ENCODE measurements around the gene KRT33B. TPM values are rescaled to one million over a fixed set of nuclear protein-coding genes. Genes with fewer than 3 reads are reported as not detected.
"Not testable (repeated sequence)": the region's sequence is repeated elsewhere in the genome, so short reads cannot be mapped to it uniquely, and the experiment has no call there.

Gene KRT33B
- total RNA-seq, 4 donors from 2014 or later, result not detected

DNA sequence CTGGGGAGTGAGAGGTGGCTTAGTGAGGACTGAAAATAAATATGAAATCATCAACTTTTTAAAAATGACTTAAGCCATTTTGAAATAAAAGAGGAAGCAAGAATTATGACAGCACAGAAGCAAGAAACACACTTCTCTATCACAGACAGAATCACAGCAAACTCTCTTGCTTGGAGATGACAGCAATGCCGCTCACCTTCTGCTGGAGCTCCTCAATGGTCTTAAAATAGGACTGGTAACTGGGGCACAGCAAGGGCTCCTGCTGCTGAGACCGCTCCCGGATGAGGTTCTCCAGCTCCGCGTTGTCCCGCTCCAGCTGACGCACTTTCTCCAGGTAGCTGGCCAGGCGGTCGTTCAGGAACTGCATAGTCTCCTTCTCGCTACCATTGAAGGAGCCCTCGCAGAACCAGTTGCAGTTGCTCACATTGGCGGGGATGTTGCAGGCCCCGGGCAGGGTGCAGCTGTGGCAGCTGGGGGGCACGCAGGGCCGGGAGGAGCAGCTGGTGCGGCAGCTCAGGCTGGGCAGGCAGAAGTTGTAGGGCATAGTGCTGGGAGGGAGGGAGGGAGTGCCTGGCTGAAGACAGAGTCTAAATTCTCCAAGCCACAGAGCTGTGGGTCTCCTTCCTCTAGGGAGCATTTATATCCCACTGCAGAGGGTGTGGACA, 27.5 kb upstream of the KRT33B start, which contains the start of gene KRT31:
KRT31 (minus strand) TSS at position 613 of the 665 bp plus-strand sequence; CDS start at position 544, 69 bp downstream.
- Histone ChIP-seq H3K4me1 (peaks cover 0 to 4% (median 0%) of the 10 kb centered on the region in 3 donors), H3K36me3 (no peaks in the 10 kb centered on the region), H3K4me3 (no peak within 1 kb of the TSS), H3K9me3 (no peaks in the 10 kb centered on the region), H3K27ac (no peak within 1 kb of the TSS), H3K27me3 (no peaks in the 10 kb centered on the region)
- TF ChIP-seq POLR2AphosphoS5 (IDR thresholded peaks at IDR 0.05) (no peak), EP300 (IDR thresholded peaks at IDR 0.05) (no peak)
- WGBS, 2 donors (ENCODE audit: low coverage in 1 of 2), result 68% methylated on average over 5 of the region's 16 CpGs; no CpG with 5 or more reads in 1 of the 2 donors
- ATAC-seq, result no peak

DNA sequence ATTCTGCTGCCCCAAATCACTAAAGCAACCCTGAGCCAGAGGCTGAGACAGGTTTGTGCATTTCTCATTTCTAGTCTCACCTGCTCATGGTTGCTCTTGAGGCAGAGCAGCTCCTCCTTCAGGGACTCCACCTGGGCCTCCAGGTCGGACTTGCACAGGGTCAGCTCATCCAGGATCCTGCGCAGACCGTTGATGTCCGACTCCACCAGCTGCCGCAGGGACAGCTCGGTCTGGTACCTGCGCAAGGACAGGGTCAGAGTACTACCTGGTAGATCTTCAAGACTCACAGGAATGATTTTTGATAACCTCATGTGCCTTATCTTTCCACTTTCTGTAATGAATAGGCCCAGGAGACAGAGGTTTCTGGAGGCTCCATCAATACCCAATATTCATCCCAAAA, 26.7 kb upstream of the KRT33B start:
- H3K4me3 ChIP-seq, result no peak overlapping the region
- 83 to 100% methylated on average over 2 to 7 of the region's 7 CpGs for WGBS, 2 donors (ENCODE audit: low coverage in 1 of 2)
- no peaks in the 10 kb centered on the region for H3K36me3 ChIP-seq
- TF ChIP-seq POLR2A (IDR thresholded peaks at IDR 0.05) (no peak), POLR2AphosphoS5 (IDR thresholded peaks at IDR 0.05) (no peak), EP300 (IDR thresholded peaks at IDR 0.05) (no peak)
- TF ChIP-seq, protein P1, sequence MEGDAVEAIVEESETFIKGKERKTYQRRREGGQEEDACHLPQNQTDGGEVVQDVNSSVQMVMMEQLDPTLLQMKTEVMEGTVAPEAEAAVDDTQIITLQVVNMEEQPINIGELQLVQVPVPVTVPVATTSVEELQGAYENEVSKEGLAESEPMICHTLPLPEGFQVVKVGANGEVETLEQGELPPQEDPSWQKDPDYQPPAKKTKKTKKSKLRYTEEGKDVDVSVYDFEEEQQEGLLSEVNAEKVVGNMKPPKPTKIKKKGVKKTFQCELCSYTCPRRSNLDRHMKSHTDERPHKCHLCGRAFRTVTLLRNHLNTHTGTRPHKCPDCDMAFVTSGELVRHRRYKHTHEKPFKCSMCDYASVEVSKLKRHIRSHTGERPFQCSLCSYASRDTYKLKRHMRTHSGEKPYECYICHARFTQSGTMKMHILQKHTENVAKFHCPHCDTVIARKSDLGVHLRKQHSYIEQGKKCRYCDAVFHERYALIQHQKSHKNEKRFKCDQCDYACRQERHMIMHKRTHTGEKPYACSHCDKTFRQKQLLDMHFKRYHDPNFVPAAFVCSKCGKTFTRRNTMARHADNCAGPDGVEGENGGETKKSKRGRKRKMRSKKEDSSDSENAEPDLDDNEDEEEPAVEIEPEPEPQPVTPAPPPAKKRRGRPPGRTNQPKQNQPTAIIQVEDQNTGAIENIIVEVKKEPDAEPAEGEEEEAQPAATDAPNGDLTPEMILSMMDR (IDR thresholded peaks at IDR 0.05), result no peak
- no peaks in the 10 kb centered on the region for H3K27me3 ChIP-seq
- H3K27ac ChIP-seq, result no peak overlapping the region
- H3K4me1 ChIP-seq, result no peaks in the 10 kb centered on the region
- no peaks in the 10 kb centered on the region for H3K9me3 ChIP-seq
- ATAC-seq, result no peak

DNA sequence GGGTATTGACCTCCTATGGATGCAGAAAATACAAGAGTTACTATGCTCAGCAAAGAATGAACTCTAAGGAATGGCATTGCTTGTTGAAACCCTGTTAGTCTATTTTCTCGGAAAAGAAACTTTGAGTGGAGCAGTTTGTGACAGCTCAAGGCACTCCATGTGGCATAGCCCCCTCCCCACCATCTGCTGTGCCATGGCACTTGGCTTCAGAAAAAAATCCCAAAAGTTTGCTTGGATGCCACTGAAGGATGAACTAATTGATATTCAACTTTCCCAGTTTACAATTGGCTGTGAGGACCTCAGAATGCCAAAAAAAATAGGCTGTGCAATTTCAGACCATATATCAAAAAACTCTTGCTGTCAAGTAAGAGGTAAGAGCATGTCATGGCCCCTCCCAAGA, 26.0 kb upstream of the KRT33B start:
- TF ChIP-seq, protein P1 (IDR thresholded peaks at IDR 0.05), result no peak
- no peak for TF ChIP-seq POLR2A (IDR thresholded peaks at IDR 0.05)
- TF ChIP-seq EP300 (IDR thresholded peaks at IDR 0.05), result no peak
- no peak for TF ChIP-seq POLR2AphosphoS5 (IDR thresholded peaks at IDR 0.05)
- WGBS, 2 donors (ENCODE audit: low coverage in 1 of 2), result no CpG with 5 or more reads among the region's 1 CpG
- no peak overlapping the region for H3K4me3 ChIP-seq
- H3K27me3 ChIP-seq, result no peaks in the 10 kb centered on the region
- no peak overlapping the region for H3K27ac ChIP-seq
- no peak for ATAC-seq
- H3K9me3 ChIP-seq, result no peaks in the 10 kb centered on the region
- H3K36me3 ChIP-seq, result no peaks in the 10 kb centered on the region
- no peaks in the 10 kb centered on the region for H3K4me1 ChIP-seq

DNA sequence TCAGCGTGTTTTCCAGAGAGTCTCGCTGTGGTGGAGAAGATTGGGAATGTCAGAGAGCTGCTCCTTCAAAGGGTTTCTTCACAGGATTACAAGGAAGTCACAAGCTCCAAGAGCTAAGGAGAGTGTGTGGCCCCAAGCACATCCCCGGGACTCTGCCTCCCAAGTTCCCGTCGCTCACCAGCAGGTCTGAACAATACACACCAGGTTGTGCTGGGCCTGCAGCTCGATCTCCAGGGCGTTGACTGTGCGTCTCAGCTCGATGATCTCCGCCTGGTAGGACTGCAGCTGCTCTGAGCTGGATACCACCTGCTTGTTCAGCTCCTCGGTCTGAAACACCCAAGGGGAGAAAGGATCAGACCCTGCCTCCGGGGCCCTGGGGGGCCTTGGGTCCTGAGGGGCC, 25.4 kb upstream of the KRT33B start:
- H3K4me3 ChIP-seq, ATAC-seq, H3K4me1 ChIP-seq, H3K27me3 ChIP-seq, H3K27ac ChIP-seq, H3K36me3 ChIP-seq, H3K9me3 ChIP-seq: not testable (repeated sequence)
- WGBS, 2 donors (ENCODE audit: low coverage in 1 of 2), result 80% methylated on average over 1 of the region's 12 CpGs; no CpG with 5 or more reads in 1 of the 2 donors

DNA sequence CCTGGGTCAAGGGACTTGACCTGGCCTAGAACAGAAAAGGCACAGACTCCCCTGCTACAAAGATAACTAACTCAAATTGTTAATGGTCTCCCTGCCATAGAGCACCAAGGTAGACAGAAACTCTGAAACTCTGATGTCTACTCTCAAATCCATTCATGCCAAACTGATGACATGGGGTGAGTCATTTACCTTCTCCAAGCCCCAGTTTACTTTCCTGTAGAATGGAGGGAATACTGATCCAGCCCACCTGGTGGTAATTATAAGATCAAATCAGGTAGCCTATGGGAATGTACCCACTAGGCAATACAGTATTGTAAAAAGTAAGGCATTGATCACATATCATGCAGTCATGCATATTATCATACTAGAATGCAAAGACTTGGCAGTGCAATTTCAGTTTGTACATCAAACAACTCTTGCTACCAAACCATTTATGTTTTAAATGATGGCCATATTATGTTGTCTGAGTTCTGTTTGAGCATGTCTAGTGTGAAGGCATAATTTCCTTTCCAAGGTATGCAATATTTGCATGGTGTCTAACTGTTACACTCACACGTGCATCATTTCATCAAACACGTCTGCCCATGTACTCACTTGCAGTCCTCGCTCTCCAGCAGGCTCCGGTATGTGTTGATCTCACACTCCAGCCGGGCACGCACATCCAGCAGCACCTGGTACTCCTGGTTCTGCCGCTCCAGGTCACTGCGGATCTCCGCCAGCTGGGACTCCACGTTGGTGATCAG, 24.8 kb upstream of the KRT33B start:
- Histone ChIP-seq H3K27me3 (no peaks in the 10 kb centered on the region), H3K4me1 (no peaks in the 10 kb centered on the region), H3K27ac (no peak overlapping the region), H3K4me3 (no peak overlapping the region), H3K36me3 (no peaks in the 10 kb centered on the region), H3K9me3 (no peaks in the 10 kb centered on the region)
- TF ChIP-seq, protein P1 (IDR thresholded peaks at IDR 0.05), result no peak
- TF ChIP-seq EP300 (IDR thresholded peaks at IDR 0.05) (no peak), POLR2AphosphoS5 (IDR thresholded peaks at IDR 0.05) (no peak), POLR2A (IDR thresholded peaks at IDR 0.05) (no peak)
- WGBS, 2 donors (ENCODE audit: low coverage in 1 of 2), result 72 to 80% methylated on average over 4 to 7 of the region's 10 CpGs
- no peak for ATAC-seq

DNA sequence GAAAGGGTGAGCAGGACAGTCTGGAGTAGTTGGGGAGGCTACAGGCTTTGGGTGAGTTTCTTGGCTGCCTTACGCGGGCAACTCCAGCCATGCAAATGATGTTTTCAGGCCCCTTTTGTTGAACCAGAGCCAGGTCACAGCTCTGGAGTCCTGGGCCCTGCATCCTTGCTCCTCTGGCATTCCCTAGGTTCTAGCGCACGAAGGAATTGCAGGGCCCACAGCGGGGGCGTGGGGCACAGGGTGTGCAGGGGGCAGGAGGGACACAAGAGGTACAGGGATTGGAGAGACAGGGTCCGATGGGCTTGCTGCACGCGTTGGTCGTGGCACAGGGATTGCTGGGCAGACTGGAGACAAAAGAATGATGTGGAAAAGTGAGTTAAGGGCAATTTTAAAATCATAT, 24.2 kb upstream of the KRT33B start:
- no peak overlapping the region for H3K27ac ChIP-seq
- no peak for ATAC-seq
- no peak for TF ChIP-seq POLR2A (IDR thresholded peaks at IDR 0.05)
- TF ChIP-seq, protein P1 (IDR thresholded peaks at IDR 0.05), result no peak
- TF ChIP-seq POLR2AphosphoS5 (IDR thresholded peaks at IDR 0.05), result no peak
- TF ChIP-seq EP300 (IDR thresholded peaks at IDR 0.05), result no peak

More for the DNA sequence above, 24.2 kb upstream of the KRT33B start:
- no peak overlapping the region for H3K4me3 ChIP-seq
- no peaks in the 10 kb centered on the region for H3K4me1 ChIP-seq
- H3K9me3 ChIP-seq, result no peaks in the 10 kb centered on the region
- WGBS, 2 donors (ENCODE audit: low coverage in 1 of 2), result 88 to 89% methylated on average over 6 of the region's 10 CpGs
- H3K36me3 ChIP-seq, result no peaks in the 10 kb centered on the region
- H3K27me3 ChIP-seq, result no peaks in the 10 kb centered on the region
